CD4-positive, alpha-beta T cell treated with Interleukin-4 for 4 hours (primary cell): ENCODE results near the gene XAF1.
"Not testable (repeated sequence)": the region's sequence is repeated elsewhere in the genome, so short reads cannot be mapped to it uniquely, and the experiment has no call there.

Experiments
- DNase-seq: peaks from one replicate; pipeline ENCODE4 v3.0.0-alpha.2; 2020

The XAF1 gene

GRCh38 chr17:6755281-6755680 is 565 bp upstream of the XAF1 start:
- DNase-seq, result no peak

GRCh38 chr17:6756425-6757031 is 682 bp downstream of the XAF1 start:
- no peak for DNase-seq

GRCh38 chr17:6757747-6758146 is 1.9 kb downstream of the XAF1 start:
- DNase-seq, result no peak

- no peak for DNase-seq
Measured at GRCh38 chr17:6761779-6762178, 5.9 kb downstream of the XAF1 start.

- DNase-seq, result no peak
Measured at GRCh38 chr17:6768447-6768846, 12.6 kb downstream of the XAF1 start.

GRCh38 chr17:6772016-6772415 is 16.2 kb downstream of the XAF1 start:
- DNase-seq, result no peak

GRCh38 chr17:6774906-6775305 is 19.1 kb downstream of the XAF1 start:
- not testable (repeated sequence) for DNase-seq

GRCh38 chr17:6775871-6776405 is 20.1 kb downstream of the XAF1 start, which contains the start of gene FBXO39:
Gene FBXO39, plus strand, starts transcription at chr17:6776215. Its CDS starts 3,654 bp downstream, at chr17:6779869.
- no peak for DNase-seq

GRCh38 chr17:6779411-6779810 is 23.6 kb downstream of the XAF1 start:
- no peak for DNase-seq

GRCh38 chr17:6780001-6780400 is 24.2 kb downstream of the XAF1 start:
- no peak for DNase-seq

GRCh38 chr17:6780886-6781285 is 25.0 kb downstream of the XAF1 start:
- DNase-seq, result no peak

- DNase-seq, result no peak
Measured at GRCh38 chr17:6782244-6782643, 26.4 kb downstream of the XAF1 start.

- no peak for DNase-seq
Measured at GRCh38 chr17:6786618-6787017, 30.8 kb downstream of the XAF1 start.

- DNase-seq, result no peak
Measured at GRCh38 chr17:6787081-6787693, 31.3 kb downstream of the XAF1 start.

GRCh38 chr17:6789146-6789545 is 33.3 kb downstream of the XAF1 start:
- no peak for DNase-seq

GRCh38 chr17:6793748-6794493 is 38.1 kb downstream of the XAF1 start:
- no peak for DNase-seq

GRCh38 chr17:6796017-6796886 is 40.4 kb downstream of the XAF1 start:
- no peak for DNase-seq

GRCh38 chr17:6796887-6797490 is 41.1 kb downstream of the XAF1 start:
- no peak for DNase-seq

GRCh38 chr17:6797718-6798351 is 42.0 kb downstream of the XAF1 start:
- no peak for DNase-seq

GRCh38 chr17:6799738-6800137 is 43.9 kb downstream of the XAF1 start:
- no peak for DNase-seq

- DNase-seq, result no peak
Measured at GRCh38 chr17:6800422-6801027, 44.7 kb downstream of the XAF1 start.

- no peak for DNase-seq
Measured at GRCh38 chr17:6811510-6811909, 55.7 kb downstream of the XAF1 start.
